GM19240 (cell line): ENCODE measurements around the gene CNTN5.
A peak's percentile ranks its signal among the peaks of the same experiment; 100 is the strongest.
"Not testable (repeated sequence)": the region's sequence is repeated elsewhere in the genome, so short reads cannot be mapped to it uniquely, and the experiment has no call there.

Source experiments
- DNase-seq: peaks from one replicate; pipeline ENCODE4 v3.0.0; 2011; ENCODE audit warnings: low spot score; ENCODE audit not compliant: insufficient read length

CNTN5 gene

GRCh38 chr11:99020352-99021225, at the start of gene CNTN5:
TSS of gene CNTN5 (plus strand) at chr11:99020949.
- no peak for DNase-seq

GRCh38 chr11:98979205-98979604, 41.5 kb upstream of the CNTN5 start:
- DNase-seq: no peak

- peak; percentile 2 for DNase-seq
Observed at GRCh38 chr11:99015634-99016454, 4.9 kb upstream of the CNTN5 start.

- no peak for DNase-seq
Observed at GRCh38 chr11:99019696-99020095, 1.1 kb upstream of the CNTN5 start.

- DNase-seq: no peak
Observed at GRCh38 chr11:99037057-99037456, 16.3 kb downstream of the CNTN5 start.

- DNase-seq: no peak
Observed at GRCh38 chr11:99063331-99063730, 42.6 kb downstream of the CNTN5 start.

- DNase-seq: no peak
Observed at GRCh38 chr11:99065121-99065520, 44.4 kb downstream of the CNTN5 start.

- DNase-seq: no peak
Observed at GRCh38 chr11:99066618-99067317, 46.0 kb downstream of the CNTN5 start.

GRCh38 chr11:99068832-99069231, 48.1 kb downstream of the CNTN5 start:
- DNase-seq: no peak

GRCh38 chr11:99069856-99070444, 49.2 kb downstream of the CNTN5 start:
- peak; percentile 1 for DNase-seq

GRCh38 chr11:99079576-99079975, 58.8 kb downstream of the CNTN5 start:
- no peak for DNase-seq

- DNase-seq: no peak
Observed at GRCh38 chr11:99080154-99080553, 59.4 kb downstream of the CNTN5 start.

GRCh38 chr11:99098258-99098657, 77.5 kb downstream of the CNTN5 start:
- no peak for DNase-seq

GRCh38 chr11:99098751-99099150, 78.0 kb downstream of the CNTN5 start:
- DNase-seq: no peak

- no peak for DNase-seq
Observed at GRCh38 chr11:99117603-99118002, 96.9 kb downstream of the CNTN5 start.

GRCh38 chr11:99133862-99134261, 113.1 kb downstream of the CNTN5 start:
- not testable (repeated sequence) for DNase-seq

GRCh38 chr11:99135508-99135907, 114.8 kb downstream of the CNTN5 start:
- DNase-seq: no peak

- DNase-seq: no peak
Observed at GRCh38 chr11:99142237-99142636, 121.5 kb downstream of the CNTN5 start.

GRCh38 chr11:99148352-99148751, 127.6 kb downstream of the CNTN5 start:
- no peak for DNase-seq

GRCh38 chr11:99154277-99154676, 133.5 kb downstream of the CNTN5 start:
- no peak for DNase-seq

- no peak for DNase-seq
Observed at GRCh38 chr11:99160447-99160846, 139.7 kb downstream of the CNTN5 start.
